Glutamatergic neuron (in vitro differentiated cells): Measurements from ENCODE around the gene GPR78. TPM values are rescaled to one million over a fixed set of nuclear protein-coding genes. Genes with fewer than 3 reads are reported as not detected.
A peak's percentile ranks its signal among the peaks of the same experiment; 100 is the strongest.

Experiments
- DNase-seq: peaks from one replicate; pipeline ENCODE4 v3.0.0; 2022
- H3K27ac Mint-ChIP-seq: one replicate; pipeline ENCODE4 v1.8.0; 2020; ENCODE audit warnings: mild to moderate bottlenecking, mixed read lengths, inconsistent platforms; ENCODE audit not compliant: unreplicated experiment
- H3K27me3 Mint-ChIP-seq: one replicate; pipeline ENCODE4 v1.8.0; 2020; ENCODE audit warnings: mild to moderate bottlenecking, moderate library complexity, mixed read lengths, inconsistent platforms; ENCODE audit not compliant: unreplicated experiment
- H3K36me3 Mint-ChIP-seq: one replicate; pipeline ENCODE4 v1.8.0; 2020; ENCODE audit warnings: mild to moderate bottlenecking, mixed read lengths, inconsistent platforms; ENCODE audit not compliant: unreplicated experiment
- H3K4me1 Mint-ChIP-seq: one replicate; pipeline ENCODE4 v1.8.0; 2020; ENCODE audit warnings: mild to moderate bottlenecking, low read depth, mixed read lengths, inconsistent platforms; ENCODE audit not compliant: unreplicated experiment
- H3K4me3 Mint-ChIP-seq: one replicate; pipeline ENCODE4 v1.8.0; 2020; ENCODE audit warnings: mild to moderate bottlenecking, mixed read lengths, inconsistent platforms; ENCODE audit not compliant: unreplicated experiment
- H3K9me3 Mint-ChIP-seq: one replicate; pipeline ENCODE4 v1.8.0; 2020; ENCODE audit warnings: mild to moderate bottlenecking, moderate library complexity, mixed read lengths, inconsistent platforms; ENCODE audit not compliant: unreplicated experiment
- CTCF ChIP-seq: fragments of 200-600 bp; sonication (generic); IDR thresholded peaks from one replicate; pipeline ENCODE4 v1.5.0; 2021; ENCODE audit not compliant: partially characterized antibody, unreplicated experiment
- total RNA-seq: library from RNA; stranded (reverse); fragmentation: NEBNext Ultra II Directional; extraction: Animal tissue kit (Norgen Biotek cat#: 25700); gene quantifications from one replicate; pipeline ENCODE4 v1.2.1, GENCODE V29; 2021; ENCODE audit not compliant: unreplicated experiment

Gene GPR78
- total RNA-seq, 1 donor from 2014 or later = 0.17 TPM

DNA sequence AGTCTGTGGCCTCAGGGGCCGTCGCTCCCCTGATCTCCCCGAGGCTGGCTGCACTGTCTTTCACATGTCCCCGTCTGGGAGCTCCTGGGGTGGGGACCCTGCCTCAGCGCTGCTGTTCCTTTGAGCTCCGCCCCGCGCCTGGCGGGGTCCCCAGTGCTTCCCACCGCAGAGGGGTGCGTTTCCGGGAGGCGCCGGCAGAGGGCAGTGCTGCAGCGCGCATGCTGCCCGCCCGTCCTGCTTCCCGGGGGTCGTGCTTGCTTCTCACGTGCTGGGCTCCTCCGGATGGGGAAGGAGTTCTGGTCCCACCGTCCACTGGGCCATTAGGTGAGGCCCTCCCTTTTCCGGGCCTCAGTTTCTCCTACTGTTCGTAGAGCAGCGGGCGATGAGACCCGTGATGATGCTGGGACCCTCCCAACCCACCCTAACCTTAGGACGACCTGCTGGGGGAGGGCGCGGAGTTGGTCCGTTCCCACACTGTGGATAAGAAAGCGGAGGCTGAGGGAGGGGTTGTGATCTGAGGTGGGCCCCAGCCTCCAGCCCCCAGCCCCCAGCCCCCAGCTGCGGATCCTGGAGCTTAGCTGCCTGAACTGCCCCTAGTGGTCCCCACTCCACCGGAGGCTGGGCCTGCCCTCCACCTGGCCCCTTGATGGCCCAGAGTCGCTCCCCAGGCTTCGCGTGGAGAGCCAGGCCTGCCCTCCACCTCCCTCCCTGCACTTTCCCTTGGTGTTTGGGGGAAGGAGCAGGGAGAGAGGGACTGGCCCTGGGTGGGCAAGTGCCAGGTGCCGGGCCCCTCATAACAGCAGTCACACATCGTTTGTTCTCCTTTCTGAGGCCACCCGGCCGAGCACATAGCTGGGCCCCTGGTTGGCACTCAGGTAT is 27.6 kb downstream of the GPR78 start:
- peak; percentile 92 for DNase-seq
- no peak overlapping the region for H3K27ac Mint-ChIP-seq
- H3K9me3 Mint-ChIP-seq = peaks cover 3% of the 10 kb centered on the region
- TF ChIP-seq CTCF = peak; percentile 99
- H3K27me3 Mint-ChIP-seq = peaks cover 4% of the 10 kb centered on the region
- no peak overlapping the region for H3K4me3 Mint-ChIP-seq
- H3K4me1 Mint-ChIP-seq = no peaks in the 10 kb centered on the region
- peaks cover 5% of the 10 kb centered on the region for H3K36me3 Mint-ChIP-seq

- H3K4me1 Mint-ChIP-seq = no peaks in the 10 kb centered on the region
- peaks cover 4% of the 10 kb centered on the region for H3K27me3 Mint-ChIP-seq
- no peak overlapping the region for H3K4me3 Mint-ChIP-seq
- TF ChIP-seq CTCF = no peak
- no peak for DNase-seq
- H3K27ac Mint-ChIP-seq = no peak overlapping the region
- peaks cover 5% of the 10 kb centered on the region for H3K36me3 Mint-ChIP-seq
- H3K9me3 Mint-ChIP-seq = peaks cover 4% of the 10 kb centered on the region
Observed at GRCh38 chr4:8608714-8609391, 28.7 kb downstream of the GPR78 start.

DNA sequence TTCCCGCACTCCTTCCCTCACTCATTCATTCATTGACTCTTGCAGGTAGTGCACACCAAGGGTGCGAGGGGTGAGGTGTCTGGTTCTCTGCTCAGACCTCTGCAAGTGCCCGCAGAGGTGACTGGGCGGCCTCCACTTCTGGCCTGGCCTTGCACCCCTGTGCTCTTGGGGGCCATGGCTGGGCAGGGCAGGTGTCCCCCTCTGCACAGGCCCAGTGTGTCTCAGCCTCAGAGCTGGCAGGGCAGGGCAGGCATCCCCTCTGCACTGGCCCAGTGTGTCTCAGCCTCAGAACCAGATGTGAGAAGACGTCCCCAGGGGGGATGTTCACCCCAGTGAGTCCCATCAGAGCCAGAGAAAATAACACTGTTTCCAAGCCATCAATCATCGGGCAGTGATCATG is 29.2 kb downstream of the GPR78 start:
- DNase-seq = no peak
- Mint-ChIP-seq H3K4me3 (no peak overlapping the region), H3K9me3 (peaks cover 4% of the 10 kb centered on the region), H3K27ac (no peak overlapping the region), H3K27me3 (peaks cover 4% of the 10 kb centered on the region), H3K36me3 (peaks cover 5% of the 10 kb centered on the region), H3K4me1 (no peaks in the 10 kb centered on the region)
- TF ChIP-seq CTCF = no peak

DNA sequence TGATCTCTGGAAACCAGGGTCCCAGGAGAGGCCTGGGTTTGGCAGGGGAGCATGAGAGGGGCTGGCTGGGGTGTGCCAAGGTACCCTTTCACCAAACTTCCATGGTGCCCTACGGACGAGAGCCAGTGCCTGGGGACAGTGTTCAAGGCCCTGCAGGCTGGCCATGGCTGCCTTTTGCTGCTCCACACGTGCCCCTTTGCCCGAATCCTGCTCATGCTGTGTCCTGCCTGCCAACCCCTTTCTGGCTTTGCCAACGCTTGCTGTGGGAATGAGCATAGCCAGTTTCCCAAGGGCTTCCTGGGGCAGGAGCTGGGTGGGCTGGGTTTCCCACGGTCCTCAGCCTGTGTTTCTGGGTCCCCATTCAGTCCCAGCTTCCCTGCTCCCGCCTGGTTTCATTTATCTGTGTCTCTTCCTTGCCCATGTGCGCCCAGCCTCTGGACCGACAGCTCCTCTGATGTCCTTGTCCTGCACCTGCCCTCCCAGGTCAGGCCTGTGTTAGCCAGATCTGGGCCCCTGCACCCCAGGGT is 29.7 kb downstream of the GPR78 start:
- H3K9me3 Mint-ChIP-seq = peaks cover 4% of the 10 kb centered on the region
- TF ChIP-seq CTCF = no peak

More for the DNA sequence above, 29.7 kb downstream of the GPR78 start:
- Mint-ChIP-seq H3K4me1 (no peaks in the 10 kb centered on the region), H3K4me3 (no peak overlapping the region), H3K27me3 (peaks cover 5% of the 10 kb centered on the region), H3K27ac (no peak overlapping the region), H3K36me3 (peaks cover 5% of the 10 kb centered on the region)
- DNase-seq = no peak
